HepG2 (cell line): ENCODE measurements around the gene SMYD4. TPM values are rescaled to one million over a fixed set of nuclear protein-coding genes. Genes with fewer than 3 reads are reported as not detected.

Experiments
- AGO1 ChIP-seq: fragments of 200-400 bp; formaldehyde crosslinking; IDR thresholded peaks from 2 replicates; pipeline ENCODE4 v1.6.1; 2017; ENCODE audit warnings: mild to moderate bottlenecking, low read depth, low read length, moderate library complexity; ENCODE audit not compliant: poor library complexity, severe bottlenecking
- ARID4A ChIP-seq: sonication (generic); formaldehyde crosslinking; IDR thresholded peaks from 2 replicates; pipeline ENCODE4 v1.5.0; 2020; ENCODE audit warnings: mild to moderate bottlenecking, missing genetic modification reagents, borderline replicate concordance
- ARID5B ChIP-seq: IDR thresholded peaks from 2 replicates; pipeline ENCODE4 v1.4.0; 2020; ENCODE audit warnings: mild to moderate bottlenecking, missing genetic modification reagents
- E2F2 ChIP-seq: sonication (generic); formaldehyde crosslinking; IDR thresholded peaks from 2 replicates; pipeline ENCODE4 v1.4.0; 2020; ENCODE audit warnings: missing genetic modification reagents, borderline replicate concordance
- FOXO1 ChIP-seq: sonication (generic); formaldehyde crosslinking; IDR thresholded peaks from 2 replicates; pipeline ENCODE4 v1.4.0; 2020; ENCODE audit warnings: missing genetic modification reagents
- HDAC2 ChIP-seq: sonication (generic); formaldehyde crosslinking; IDR thresholded peaks from 2 replicates; pipeline ENCODE4 v1.4.0; 2020; ENCODE audit warnings: missing genetic modification reagents
- IRX3 ChIP-seq: sonication (generic); formaldehyde crosslinking; IDR thresholded peaks from 2 replicates; pipeline ENCODE4 v1.8.1; 2023; ENCODE audit warnings: mild to moderate bottlenecking, low read depth, missing genetic modification reagents, borderline replicate concordance
- MAX ChIP-seq: IDR thresholded peaks from 2 replicates; pipeline ENCODE4 v1.6.1; 2012; ENCODE audit warnings: inconsistent platforms
- NFYC ChIP-seq: IDR thresholded peaks from 2 replicates; pipeline ENCODE4 v1.6.1; 2016; ENCODE audit warnings: missing genetic modification reagents, missing compliant biosample characterization
- PATZ1 ChIP-seq: sonication (generic); formaldehyde crosslinking; IDR thresholded peaks from 2 replicates; pipeline ENCODE4 v1.4.0; 2020; ENCODE audit warnings: missing genetic modification reagents
- RARA ChIP-seq: IDR thresholded peaks from 2 replicates; pipeline ENCODE4 v1.6.1; 2016; ENCODE audit warnings: missing genetic modification reagents, missing compliant biosample characterization
- RXRB ChIP-seq: IDR thresholded peaks from 2 replicates; pipeline ENCODE4 v1.6.1; 2016; ENCODE audit warnings: borderline replicate concordance, missing genetic modification reagents, missing compliant biosample characterization
- SIX4 ChIP-seq: sonication (generic); formaldehyde crosslinking; IDR thresholded peaks from 2 replicates; pipeline ENCODE4 v1.4.0; 2020; ENCODE audit warnings: missing genetic modification reagents
- SPEN ChIP-seq: sonication (generic); formaldehyde crosslinking; IDR thresholded peaks from 2 replicates; pipeline ENCODE4 v1.5.1; 2020; ENCODE audit warnings: low read depth, mild to moderate bottlenecking, missing genetic modification reagents
- ZNF451 ChIP-seq: sonication (generic); formaldehyde crosslinking; IDR thresholded peaks from 2 replicates; pipeline ENCODE4 v1.5.0; 2020; ENCODE audit warnings: mild to moderate bottlenecking, missing genetic modification reagents
- ZNF564 ChIP-seq: sonication (generic); formaldehyde crosslinking; IDR thresholded peaks from 2 replicates; pipeline ENCODE4 v1.8.1; 2023; ENCODE audit warnings: mild to moderate bottlenecking, missing genetic modification reagents
- ZNF776 ChIP-seq: sonication (generic); formaldehyde crosslinking; IDR thresholded peaks from 2 replicates; pipeline ENCODE4 v1.4.0; 2020; ENCODE audit warnings: mild to moderate bottlenecking, missing genetic modification reagents
- polyA plus RNA-seq, 8 experiments: library from polyadenylated mRNA; depleted of rRNA in 3 of 8; stranded (reverse) in 7 of 8; unstranded in 1 of 8; fragments of >200 nt; fragmentation: Illumina TruSeq in 4 of 8; extraction: Trizol in 4 of 8; gene quantifications; 2 replicates each; pipeline versions ENCODE4 v1.2.1 to v1.2.3, GENCODE V29; 2011 to 2016; ENCODE audit warnings: low read depth in 4 of 8, missing spikeins in 1 of 8, mixed read lengths in 1 of 8; ENCODE audit not compliant: insufficient read depth in 1 of 8
- total RNA-seq, 5 experiments: library from RNA; depleted of rRNA; stranded (reverse); fragments of >200 nt; fragmentation: Illumina TruSeq; extraction: Trizol; gene quantifications; 2 replicates each; pipeline ENCODE4 v1.2.3, GENCODE V29; 2016; ENCODE audit warnings: low read depth in 1 of 5

The SMYD4 gene
- total and polyA plus RNA-seq, 2 of the 13 experiments (the other 11 are each of a cell fraction or from before 2014, with no cell fraction given), result 7.4 to 11.3 TPM

- TF ChIP-seq IRX3, result no peak
- TF ChIP-seq PATZ1 (CRISPR knock-in tag), result peak; percentile 92
- peak; percentile 53; the same call in 1 of the 2 replicates for TF ChIP-seq SIX4 (CRISPR knock-in tag)
- TF ChIP-seq AGO1, result no peak
- TF ChIP-seq NFYC, result peak; percentile 35; the same call in 1 of the 2 replicates
- peak; percentile 60 for TF ChIP-seq HDAC2
- TF ChIP-seq SPEN (CRISPR knock-in tag), result peak; percentile 53; the same call in 1 of the 2 replicates
- TF ChIP-seq ZNF776 (CRISPR knock-in tag), result no peak
- peak; percentile 31; the same call in 1 of the 2 replicates for TF ChIP-seq ZNF451 (CRISPR knock-in tag)
- TF ChIP-seq ZNF564 (CRISPR knock-in tag), result peak; percentile 53; the same call in 1 of the 2 replicates
- TF ChIP-seq MAX, result peak; percentile 49
- TF ChIP-seq FOXO1 (CRISPR knock-in tag), result peak; percentile 38; the same call in 1 of the 2 replicates
- TF ChIP-seq ARID4A (CRISPR knock-in tag), result peak; percentile 88
- peak; percentile 63; the same call in 1 of the 2 replicates for TF ChIP-seq E2F2 (CRISPR knock-in tag)
- TF ChIP-seq RXRB, result peak; percentile 75
- peak; percentile 67 for TF ChIP-seq ARID5B (CRISPR knock-in tag)
- peak; percentile 90 for TF ChIP-seq RARA (CRISPR knock-in tag)
Observed at GRCh38 chr17:1742371-1743087, 87.2 kb downstream of the SMYD4 start, which contains the start of gene SERPINF2 (continued).
